Measurements from ENCODE around the gene HNRNPK. TPM values are rescaled to one million over a fixed set of nuclear protein-coding genes. Genes with fewer than 3 reads are reported as not detected.

HNRNPK gene
- total and polyA plus RNA-seq, 2 of the 13 experiments (the other 11 are each of a cell fraction or from before 2014, with no cell fraction given) = 321 to 712 TPM

GRCh38 chr9:83956436-83957247 is 23.4 kb downstream of the HNRNPK start (continued):
- no peak for TF ChIP-seq ZHX1 (CRISPR knock-in tag; IDR thresholded peaks at IDR 0.05; ENCODE audit: low read depth)
- peak; percentile 71; the same call in 1 of the 2 replicates for TF ChIP-seq REPIN1 (CRISPR knock-in tag; IDR thresholded peaks at IDR 0.05; ENCODE audit: borderline replicate concordance, low read depth)
- no peak for TF ChIP-seq PBX2 (CRISPR knock-in tag; IDR thresholded peaks at IDR 0.05)
- no peak for TF ChIP-seq NR3C1 (CRISPR knock-in tag; IDR thresholded peaks at IDR 0.05)
- TF ChIP-seq ZNF552 (CRISPR knock-in tag; IDR thresholded peaks at IDR 0.05; ENCODE audit: borderline replicate concordance) = 0 out of 2 replicates have a peak, but pooled peaks have one; percentile 31
- no peak for TF ChIP-seq MYNN (CRISPR knock-in tag; IDR thresholded peaks at IDR 0.05; ENCODE audit: low read depth)
- TF ChIP-seq GATAD1 (CRISPR knock-in tag; IDR thresholded peaks at IDR 0.05) = peak; percentile 75
- no peak for TF ChIP-seq ZNF318 (CRISPR knock-in tag; IDR thresholded peaks at IDR 0.05)
- 0 out of 2 replicates have a peak, but pooled peaks have one; percentile 73 for TF ChIP-seq RNF219 (CRISPR knock-in tag; IDR thresholded peaks at IDR 0.05)
- TF ChIP-seq SMC3 (IDR thresholded peaks at IDR 0.05; ENCODE audit: low read length) = no peak
- peak; percentile 94; the same call in 1 of the 2 replicates for TF ChIP-seq ZNF296 (CRISPR knock-in tag; conservative IDR thresholded peaks at IDR 0.05)
- TF ChIP-seq, protein P1, sequence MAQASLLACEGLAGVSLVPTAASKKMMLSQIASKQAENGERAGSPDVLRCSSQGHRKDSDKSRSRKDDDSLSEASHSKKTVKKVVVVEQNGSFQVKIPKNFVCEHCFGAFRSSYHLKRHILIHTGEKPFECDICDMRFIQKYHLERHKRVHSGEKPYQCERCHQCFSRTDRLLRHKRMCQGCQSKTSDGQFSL (CRISPR knock-in tag; IDR thresholded peaks at IDR 0.05) = 0 out of 2 replicates have a peak, but pooled peaks have one; percentile 21
- TF ChIP-seq TOE1 (CRISPR knock-in tag; IDR thresholded peaks at IDR 0.05) = no peak

All from HepG2 (cell line).